Testis (tissue), 2 donors: ENCODE measurements around the gene DYNC1LI2.

Source experiments
- CTCF ChIP-seq, 3 experiments: fragments of 450-650 bp in 2 of 3; fragments of 200-600 bp in 1 of 3; sonication (generic) in 1 of 3; IDR thresholded peaks; one replicate each; pipeline ENCODE4 v1.5.1; 2016 to 2019; ENCODE audit warnings: antibody characterized with exemption in 3 of 3, mild to moderate bottlenecking in 2 of 3, moderate library complexity in 1 of 3
- POLR2A ChIP-seq: fragments of 450-650 bp; IDR thresholded peaks from one replicate; pipeline ENCODE4 v1.6.1; 2017; ENCODE audit warnings: antibody characterized with exemption, mild to moderate bottlenecking, moderate library complexity

- TF ChIP-seq CTCF (IDR thresholded peaks at IDR 0.05) (no peak), POLR2A (no peak)
These were observed 69.1 kb downstream of the DYNC1LI2 start for GRCh38 chr16:66682271-66682670.
